DOHH2 (cell line): Measurements from ENCODE around the gene SFTPB.

Experiments
- CTCF ChIP-seq: fragments of 200-600 bp; sonication (generic); IDR thresholded peaks from one replicate; pipeline ENCODE4 v1.5.1; 2014; ENCODE audit warnings: antibody characterized with exemption, mild to moderate bottlenecking, low read depth, low read length; ENCODE audit not compliant: poor library complexity, severe bottlenecking
- EZH2phosphoT487 ChIP-seq: fragments of 200-600 bp; sonication (generic); IDR thresholded peaks from 2 replicates; pipeline ENCODE4 v1.6.1; 2017; ENCODE audit warnings: borderline replicate concordance, mild to moderate bottlenecking, antibody characterized with exemption, low read length, moderate library complexity, mixed read lengths

- no peak for TF ChIP-seq EZH2phosphoT487
- TF ChIP-seq CTCF, result no peak
Measured at GRCh38 chr2:85666016-85666415, 2.0 kb downstream of the SFTPB start.
